OCI-LY1 (cell line): ENCODE data around the gene MMP21.

ENCODE experiments used
- CTCF ChIP-seq: fragments of 200-600 bp; sonication (generic), shearing (Covaris generic); IDR thresholded peaks from 2 replicates; pipeline ENCODE4 v1.5.1; 2017; ENCODE audit warnings: mild to moderate bottlenecking, antibody characterized with exemption, low read length, moderate library complexity, mixed read lengths
- EZH2 ChIP-seq: fragments of 200-600 bp; sonication (generic), shearing (Covaris generic); IDR thresholded peaks from 2 replicates; pipeline ENCODE4 v1.8.0; 2017; ENCODE audit warnings: borderline replicate concordance, mixed run types, mild to moderate bottlenecking, antibody characterized with exemption, low read length, moderate library complexity, mixed read lengths

GRCh38 chr10:125772112-125772863 is 3.3 kb downstream of the MMP21 start:
- no peak for TF ChIP-seq CTCF
- no peak for TF ChIP-seq EZH2
